ENCODE measurements around the gene M1AP. TPM values are rescaled to one million over a fixed set of nuclear protein-coding genes. Genes with fewer than 3 reads are reported as not detected.

Gene M1AP
- total and polyA plus RNA-seq, 2 of the 8 experiments (the other 6 are each of a cell fraction or from before 2014, with no cell fraction given) = 4.8 TPM

DNA sequence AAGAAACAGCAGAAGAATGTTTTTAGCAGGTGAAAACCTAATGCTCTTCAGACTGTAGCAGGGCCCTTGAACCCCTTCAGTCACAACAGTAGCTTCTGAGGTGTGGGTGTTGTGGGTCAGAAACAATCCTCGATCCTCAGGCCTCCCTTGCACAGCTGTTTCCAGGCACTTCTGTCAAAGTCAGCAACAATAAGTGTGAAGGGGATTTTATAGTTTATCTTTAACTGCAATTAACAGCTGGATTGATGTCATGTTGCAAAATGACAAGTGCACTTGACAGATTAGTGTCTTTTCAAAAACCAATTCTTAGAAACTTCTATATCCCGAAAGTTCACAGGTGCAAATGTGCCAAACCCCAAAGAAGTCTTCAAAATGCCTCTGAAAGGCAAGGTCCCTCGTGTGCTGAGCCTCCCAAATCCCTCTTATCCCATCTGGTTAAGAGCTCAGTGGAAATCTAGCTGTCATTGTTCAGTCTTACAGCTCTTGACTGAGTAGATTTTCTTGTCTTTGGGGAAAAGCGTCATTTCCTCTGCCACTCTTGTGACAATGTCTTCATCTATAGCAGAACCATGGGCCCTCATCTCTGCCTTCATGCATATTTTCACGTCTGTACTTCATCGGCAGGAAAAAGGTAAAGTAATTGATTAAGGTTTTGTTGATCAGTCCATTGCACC, 29.6 kb downstream of the M1AP start (continued):
- TF ChIP-seq, protein P1, sequence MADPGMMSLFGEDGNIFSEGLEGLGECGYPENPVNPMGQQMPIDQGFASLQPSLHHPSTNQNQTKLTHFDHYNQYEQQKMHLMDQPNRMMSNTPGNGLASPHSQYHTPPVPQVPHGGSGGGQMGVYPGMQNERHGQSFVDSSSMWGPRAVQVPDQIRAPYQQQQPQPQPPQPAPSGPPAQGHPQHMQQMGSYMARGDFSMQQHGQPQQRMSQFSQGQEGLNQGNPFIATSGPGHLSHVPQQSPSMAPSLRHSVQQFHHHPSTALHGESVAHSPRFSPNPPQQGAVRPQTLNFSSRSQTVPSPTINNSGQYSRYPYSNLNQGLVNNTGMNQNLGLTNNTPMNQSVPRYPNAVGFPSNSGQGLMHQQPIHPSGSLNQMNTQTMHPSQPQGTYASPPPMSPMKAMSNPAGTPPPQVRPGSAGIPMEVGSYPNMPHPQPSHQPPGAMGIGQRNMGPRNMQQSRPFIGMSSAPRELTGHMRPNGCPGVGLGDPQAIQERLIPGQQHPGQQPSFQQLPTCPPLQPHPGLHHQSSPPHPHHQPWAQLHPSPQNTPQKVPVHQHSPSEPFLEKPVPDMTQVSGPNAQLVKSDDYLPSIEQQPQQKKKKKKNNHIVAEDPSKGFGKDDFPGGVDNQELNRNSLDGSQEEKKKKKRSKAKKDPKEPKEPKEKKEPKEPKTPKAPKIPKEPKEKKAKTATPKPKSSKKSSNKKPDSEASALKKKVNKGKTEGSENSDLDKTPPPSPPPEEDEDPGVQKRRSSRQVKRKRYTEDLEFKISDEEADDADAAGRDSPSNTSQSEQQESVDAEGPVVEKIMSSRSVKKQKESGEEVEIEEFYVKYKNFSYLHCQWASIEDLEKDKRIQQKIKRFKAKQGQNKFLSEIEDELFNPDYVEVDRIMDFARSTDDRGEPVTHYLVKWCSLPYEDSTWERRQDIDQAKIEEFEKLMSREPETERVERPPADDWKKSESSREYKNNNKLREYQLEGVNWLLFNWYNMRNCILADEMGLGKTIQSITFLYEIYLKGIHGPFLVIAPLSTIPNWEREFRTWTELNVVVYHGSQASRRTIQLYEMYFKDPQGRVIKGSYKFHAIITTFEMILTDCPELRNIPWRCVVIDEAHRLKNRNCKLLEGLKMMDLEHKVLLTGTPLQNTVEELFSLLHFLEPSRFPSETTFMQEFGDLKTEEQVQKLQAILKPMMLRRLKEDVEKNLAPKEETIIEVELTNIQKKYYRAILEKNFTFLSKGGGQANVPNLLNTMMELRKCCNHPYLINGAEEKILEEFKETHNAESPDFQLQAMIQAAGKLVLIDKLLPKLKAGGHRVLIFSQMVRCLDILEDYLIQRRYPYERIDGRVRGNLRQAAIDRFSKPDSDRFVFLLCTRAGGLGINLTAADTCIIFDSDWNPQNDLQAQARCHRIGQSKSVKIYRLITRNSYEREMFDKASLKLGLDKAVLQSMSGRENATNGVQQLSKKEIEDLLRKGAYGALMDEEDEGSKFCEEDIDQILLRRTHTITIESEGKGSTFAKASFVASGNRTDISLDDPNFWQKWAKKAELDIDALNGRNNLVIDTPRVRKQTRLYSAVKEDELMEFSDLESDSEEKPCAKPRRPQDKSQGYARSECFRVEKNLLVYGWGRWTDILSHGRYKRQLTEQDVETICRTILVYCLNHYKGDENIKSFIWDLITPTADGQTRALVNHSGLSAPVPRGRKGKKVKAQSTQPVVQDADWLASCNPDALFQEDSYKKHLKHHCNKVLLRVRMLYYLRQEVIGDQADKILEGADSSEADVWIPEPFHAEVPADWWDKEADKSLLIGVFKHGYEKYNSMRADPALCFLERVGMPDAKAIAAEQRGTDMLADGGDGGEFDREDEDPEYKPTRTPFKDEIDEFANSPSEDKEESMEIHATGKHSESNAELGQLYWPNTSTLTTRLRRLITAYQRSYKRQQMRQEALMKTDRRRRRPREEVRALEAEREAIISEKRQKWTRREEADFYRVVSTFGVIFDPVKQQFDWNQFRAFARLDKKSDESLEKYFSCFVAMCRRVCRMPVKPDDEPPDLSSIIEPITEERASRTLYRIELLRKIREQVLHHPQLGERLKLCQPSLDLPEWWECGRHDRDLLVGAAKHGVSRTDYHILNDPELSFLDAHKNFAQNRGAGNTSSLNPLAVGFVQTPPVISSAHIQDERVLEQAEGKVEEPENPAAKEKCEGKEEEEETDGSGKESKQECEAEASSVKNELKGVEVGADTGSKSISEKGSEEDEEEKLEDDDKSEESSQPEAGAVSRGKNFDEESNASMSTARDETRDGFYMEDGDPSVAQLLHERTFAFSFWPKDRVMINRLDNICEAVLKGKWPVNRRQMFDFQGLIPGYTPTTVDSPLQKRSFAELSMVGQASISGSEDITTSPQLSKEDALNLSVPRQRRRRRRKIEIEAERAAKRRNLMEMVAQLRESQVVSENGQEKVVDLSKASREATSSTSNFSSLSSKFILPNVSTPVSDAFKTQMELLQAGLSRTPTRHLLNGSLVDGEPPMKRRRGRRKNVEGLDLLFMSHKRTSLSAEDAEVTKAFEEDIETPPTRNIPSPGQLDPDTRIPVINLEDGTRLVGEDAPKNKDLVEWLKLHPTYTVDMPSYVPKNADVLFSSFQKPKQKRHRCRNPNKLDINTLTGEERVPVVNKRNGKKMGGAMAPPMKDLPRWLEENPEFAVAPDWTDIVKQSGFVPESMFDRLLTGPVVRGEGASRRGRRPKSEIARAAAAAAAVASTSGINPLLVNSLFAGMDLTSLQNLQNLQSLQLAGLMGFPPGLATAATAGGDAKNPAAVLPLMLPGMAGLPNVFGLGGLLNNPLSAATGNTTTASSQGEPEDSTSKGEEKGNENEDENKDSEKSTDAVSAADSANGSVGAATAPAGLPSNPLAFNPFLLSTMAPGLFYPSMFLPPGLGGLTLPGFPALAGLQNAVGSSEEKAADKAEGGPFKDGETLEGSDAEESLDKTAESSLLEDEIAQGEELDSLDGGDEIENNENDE (IDR thresholded peaks at IDR 0.05; ENCODE audit: insufficient replicate concordance, low read length) = no peak
- no peak for TF ChIP-seq SAP30 (IDR thresholded peaks at IDR 0.05; ENCODE audit: insufficient read depth, insufficient replicate concordance, low read length)
- TF ChIP-seq CBX8 (IDR thresholded peaks at IDR 0.05; ENCODE audit: borderline replicate concordance, low read depth, low read length) = no peak
- TF ChIP-seq EP300 (IDR thresholded peaks at IDR 0.05; ENCODE audit: borderline replicate concordance in 1 of 2, low read depth in 2 of 2, low read length in 2 of 2) = no peak
- no peak for TF ChIP-seq TAF7 (optimal IDR thresholded peaks at IDR 0.05; ENCODE audit: borderline replicate concordance, low read depth, low read length)
- TF ChIP-seq TCF12 (IDR thresholded peaks at IDR 0.05; ENCODE audit: low read depth, low read length) = no peak
- TF ChIP-seq NANOG (IDR thresholded peaks at IDR 0.05; ENCODE audit: insufficient read depth, low read depth, low read length, poor library complexity, severe bottlenecking) = no peak
- no peak for TF ChIP-seq SRF (IDR thresholded peaks at IDR 0.05; ENCODE audit: low read depth, low read length)
